Measurements from ENCODE around the gene DNAH14. TPM values are rescaled to one million over a fixed set of nuclear protein-coding genes. Genes with fewer than 3 reads are reported as not detected.
"Not testable (repeated sequence)": the region's sequence is repeated elsewhere in the genome, so short reads cannot be mapped to it uniquely, and the experiment has no call there.

The DNAH14 gene
- total and polyA plus RNA-seq, 2 of the 13 experiments (the other 11 are each of a cell fraction or from before 2014, with no cell fraction given): 4.5 to 27.5 TPM

DNA sequence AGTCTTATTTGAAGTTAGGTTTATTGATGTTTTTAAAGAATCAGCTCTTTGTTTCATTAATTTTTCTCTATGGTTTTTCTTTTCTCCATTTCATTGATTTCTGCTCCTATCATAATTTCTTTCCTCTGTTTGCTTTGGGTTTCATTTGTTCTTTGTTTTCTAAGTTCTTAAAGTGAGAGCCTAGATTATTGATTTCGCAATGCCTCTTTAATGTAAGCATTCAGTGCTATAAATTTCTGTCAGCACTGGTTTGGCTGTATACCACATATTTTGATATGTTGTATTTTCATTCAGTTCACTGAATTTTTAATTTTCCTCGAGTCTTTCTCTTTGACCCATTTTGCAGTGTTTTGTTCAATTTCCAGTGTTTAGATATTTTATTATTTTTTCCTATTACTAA is 68.7 kb downstream of the DNAH14 start:
- H3K27ac ChIP-seq (ENCODE audit: extremely low read length, insufficient read depth, low read length): no peak overlapping the region
- TF ChIP-seq PPARG (CRISPR knock-in tag; conservative IDR thresholded peaks at IDR 0.05) (no peak), HNRNPLL (IDR thresholded peaks at IDR 0.05; ENCODE audit: low read depth, low read length, poor library complexity, severe bottlenecking) (no peak), ARNTL (CRISPR knock-in tag; IDR thresholded peaks at IDR 0.05) (no peak), KLF9 (CRISPR knock-in tag; IDR thresholded peaks at IDR 0.05; ENCODE audit: low read depth) (no peak), ZBTB21 (CRISPR knock-in tag; IDR thresholded peaks at IDR 0.05) (no peak), CEBPB (IDR thresholded peaks at IDR 0.05; ENCODE audit: borderline replicate concordance, low read depth, low read length) (peak; percentile 73)
- H3K79me2 ChIP-seq (ENCODE audit: insufficient read depth, low read length): no peaks in the 10 kb centered on the region
- no peaks in the 10 kb centered on the region for H3K27me3 ChIP-seq (ENCODE audit: control insufficient read depth in 1 of 2, insufficient read depth in 2 of 2, low read length in 2 of 2)
- POLR2A ChIA-PET: no interaction called here
- H3K36me3 ChIP-seq (replicated peaks in 1 of 2; ENCODE audit: control insufficient read depth in 1 of 2, insufficient read depth in 2 of 2, low read length in 2 of 2): no peaks in the 10 kb centered on the region
- H3K9me3 ChIP-seq (ENCODE audit: low read length): peaks cover 5% of the 10 kb centered on the region; the same call in 1 of the 2 replicates
- no peaks in the 10 kb centered on the region for H3K4me1 ChIP-seq (ENCODE audit: insufficient read depth, low read length)
- no peaks in the 10 kb centered on the region for H4K20me1 ChIP-seq (ENCODE audit: insufficient read depth, low read length)
- no peak overlapping the region for H3K4me3 ChIP-seq (replicated peaks in 1 of 3; ENCODE audit: insufficient read depth in 1 of 3, low read depth in 2 of 3, low read length in 3 of 3)
- DNase-seq (ENCODE audit: low spot score): no peak
- ATAC-seq: no peak
- BruUV-seq (replicated peaks): no TSS peak
- in situ Hi-C loops (cut with HindIII; ENCODE audit: extremely low pct_ligation_motif_present, low pct_unique_long_range_greater_than_20kb): no loop called here
- CTCF ChIA-PET (ENCODE audit: low intra/inter-chr PET ratio, low total read pairs): no interaction called here
- FAIRE-seq: no peak
- intact Hi-C loops (cut with micrococcal nuclease; ENCODE audit: unreplicated experiment): no loop called here
- H3K4me2 ChIP-seq (ENCODE audit: low read depth, low read length): no peak overlapping the region
- WGBS (ENCODE audit: low lambda C conversion rate): 92% methylated on average over 2 of the region's 2 CpGs
- no peak overlapping the region for H3K9ac ChIP-seq (ENCODE audit: insufficient read depth, low read depth, low read length)
- H2AFZ ChIP-seq (ENCODE audit: low read length): no peak overlapping the region

DNA sequence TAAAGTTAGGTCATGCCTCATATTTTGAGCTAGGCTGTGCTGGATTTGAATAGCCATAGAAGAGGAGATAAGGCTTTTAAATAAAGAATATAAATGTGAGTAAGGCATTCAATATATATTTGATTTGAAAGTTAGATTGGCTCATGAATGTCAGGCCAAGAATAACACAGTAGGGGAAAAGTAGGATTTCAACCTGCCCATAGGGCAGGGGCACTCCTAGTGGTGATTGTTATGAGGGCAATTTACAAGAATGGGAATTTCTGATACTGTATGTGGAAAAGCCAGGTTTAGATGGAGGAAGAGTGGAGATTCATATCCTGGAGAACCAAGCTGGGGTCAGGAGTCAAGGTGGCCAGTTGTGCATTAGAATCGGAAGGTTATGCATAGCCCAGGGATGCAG is 74.9 kb downstream of the DNAH14 start:
- CTCF ChIA-PET (ENCODE audit: low intra/inter-chr PET ratio, low total read pairs): no interaction called here
- no peak overlapping the region for H3K4me3 ChIP-seq (replicated peaks in 1 of 3; ENCODE audit: insufficient read depth in 1 of 3, low read depth in 2 of 3, low read length in 3 of 3)
- POLR2A ChIA-PET: no interaction called here
- H3K9me3 ChIP-seq (ENCODE audit: low read length): no peaks in the 10 kb centered on the region
- 100% methylated on average over 1 of the region's 1 CpG for WGBS (ENCODE audit: low lambda C conversion rate)
- FAIRE-seq (no peak), ATAC-seq (peak; percentile 74), DNase-seq (ENCODE audit: low spot score) (no peak)
- in situ Hi-C loops (cut with HindIII; ENCODE audit: extremely low pct_ligation_motif_present, low pct_unique_long_range_greater_than_20kb): no loop called here
- no TSS peak for BruUV-seq (replicated peaks)
- no peak for TF ChIP-seq GABPB1 (CRISPR knock-in tag; IDR thresholded peaks at IDR 0.05)
- peak; percentile 40; the same call in 1 of the 2 replicates for TF ChIP-seq STAG1 (CRISPR knock-in tag; IDR thresholded peaks at IDR 0.05)
- H3K9ac ChIP-seq (ENCODE audit: insufficient read depth, low read depth, low read length): no peak overlapping the region
- no peak overlapping the region for H2AFZ ChIP-seq (ENCODE audit: low read length)
- H3K4me2 ChIP-seq (ENCODE audit: low read depth, low read length): no peak overlapping the region
- no peaks in the 10 kb centered on the region for H4K20me1 ChIP-seq (ENCODE audit: insufficient read depth, low read length)
- intact Hi-C loops (cut with micrococcal nuclease; ENCODE audit: unreplicated experiment): no loop called here
- no peaks in the 10 kb centered on the region for H3K79me2 ChIP-seq (ENCODE audit: insufficient read depth, low read length)
- H3K27me3 ChIP-seq (ENCODE audit: control insufficient read depth in 1 of 2, insufficient read depth in 2 of 2, low read length in 2 of 2): no peaks in the 10 kb centered on the region
- H3K36me3 ChIP-seq (replicated peaks in 1 of 2; ENCODE audit: control insufficient read depth in 1 of 2, insufficient read depth in 2 of 2, low read length in 2 of 2): no peaks in the 10 kb centered on the region
- H3K4me1 ChIP-seq (ENCODE audit: insufficient read depth, low read length): no peaks in the 10 kb centered on the region
- no peak overlapping the region for H3K27ac ChIP-seq (ENCODE audit: extremely low read length, insufficient read depth, low read length)

DNA sequence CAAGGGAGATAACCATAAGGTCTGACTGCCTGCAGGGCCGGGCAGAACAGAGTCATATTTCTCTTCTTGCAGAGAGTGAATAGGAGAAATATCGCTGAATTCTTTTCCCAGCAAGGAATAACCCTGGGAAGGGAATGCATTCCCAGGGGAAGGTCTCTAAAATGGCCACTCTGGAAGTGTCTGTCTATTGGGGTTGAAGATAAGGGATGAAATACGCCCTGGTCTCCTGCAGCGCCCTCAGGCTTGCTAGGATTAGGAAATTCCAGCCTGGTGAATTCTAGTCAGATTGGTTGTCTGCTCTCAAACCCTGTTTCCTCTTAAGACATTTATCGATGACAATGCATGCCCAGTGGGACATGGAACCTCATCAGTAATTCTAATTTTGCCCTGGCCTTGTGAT is 76.9 kb downstream of the DNAH14 start:
- DNase-seq (ENCODE audit: low spot score); H3K9me3 ChIP-seq (ENCODE audit: low read length); H2AFZ ChIP-seq (ENCODE audit: low read length); POLR2A ChIA-PET; H3K4me1 ChIP-seq (ENCODE audit: insufficient read depth, low read length); H3K27me3 ChIP-seq (ENCODE audit: control insufficient read depth in 1 of 2, insufficient read depth in 2 of 2, low read length in 2 of 2); intact Hi-C loops (cut with micrococcal nuclease; ENCODE audit: unreplicated experiment); CTCF ChIA-PET (ENCODE audit: low intra/inter-chr PET ratio, low total read pairs); H3K4me3 ChIP-seq (replicated peaks in 1 of 3; ENCODE audit: insufficient read depth in 1 of 3, low read depth in 2 of 3, low read length in 3 of 3); H3K27ac ChIP-seq (ENCODE audit: extremely low read length, insufficient read depth, low read length); H3K79me2 ChIP-seq (ENCODE audit: insufficient read depth, low read length); BruUV-seq (replicated peaks); H4K20me1 ChIP-seq (ENCODE audit: insufficient read depth, low read length); H3K36me3 ChIP-seq (replicated peaks in 1 of 2; ENCODE audit: control insufficient read depth in 1 of 2, insufficient read depth in 2 of 2, low read length in 2 of 2); H3K9ac ChIP-seq (ENCODE audit: insufficient read depth, low read depth, low read length); in situ Hi-C loops (cut with HindIII; ENCODE audit: extremely low pct_ligation_motif_present, low pct_unique_long_range_greater_than_20kb); ATAC-seq; H3K4me2 ChIP-seq (ENCODE audit: low read depth, low read length); FAIRE-seq: not testable (repeated sequence)
- WGBS (ENCODE audit: low lambda C conversion rate): 96% methylated on average over 5 of the region's 5 CpGs

DNA sequence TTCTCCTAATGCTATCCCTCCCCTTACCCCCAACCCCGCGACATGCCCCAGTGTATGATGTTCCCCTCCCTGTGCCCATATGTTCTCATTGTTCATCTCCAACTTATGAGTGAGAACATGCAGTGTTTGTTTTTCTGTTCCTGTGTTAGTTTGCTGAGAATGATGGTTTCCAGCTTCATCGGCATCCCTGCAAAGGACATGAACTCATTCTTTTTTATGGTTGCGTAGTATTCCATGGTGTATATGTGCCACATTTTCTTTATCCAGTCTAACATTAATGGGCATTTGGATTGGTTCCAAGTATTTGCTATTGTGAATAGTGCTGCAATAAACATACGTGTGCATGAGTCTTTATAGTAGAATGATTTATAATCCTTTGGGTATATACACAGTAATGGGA is 78.6 kb downstream of the DNAH14 start:
- not testable (repeated sequence) for ATAC-seq, FAIRE-seq

More for the DNA sequence above, 78.6 kb downstream of the DNAH14 start:
- H3K79me2 ChIP-seq (ENCODE audit: insufficient read depth, low read length); H3K27ac ChIP-seq (ENCODE audit: extremely low read length, insufficient read depth, low read length); intact Hi-C loops (cut with micrococcal nuclease; ENCODE audit: unreplicated experiment); H3K9ac ChIP-seq (ENCODE audit: insufficient read depth, low read depth, low read length); H3K36me3 ChIP-seq (replicated peaks in 1 of 2; ENCODE audit: control insufficient read depth in 1 of 2, insufficient read depth in 2 of 2, low read length in 2 of 2); in situ Hi-C loops (cut with HindIII; ENCODE audit: extremely low pct_ligation_motif_present, low pct_unique_long_range_greater_than_20kb); CTCF ChIA-PET (ENCODE audit: low intra/inter-chr PET ratio, low total read pairs); H3K27me3 ChIP-seq (ENCODE audit: control insufficient read depth in 1 of 2, insufficient read depth in 2 of 2, low read length in 2 of 2); H3K4me1 ChIP-seq (ENCODE audit: insufficient read depth, low read length); H3K9me3 ChIP-seq (ENCODE audit: low read length); BruUV-seq (replicated peaks); H3K4me2 ChIP-seq (ENCODE audit: low read depth, low read length); H2AFZ ChIP-seq (ENCODE audit: low read length); POLR2A ChIA-PET; DNase-seq (ENCODE audit: low spot score); H4K20me1 ChIP-seq (ENCODE audit: insufficient read depth, low read length); H3K4me3 ChIP-seq (replicated peaks in 1 of 3; ENCODE audit: insufficient read depth in 1 of 3, low read depth in 2 of 3, low read length in 3 of 3): not testable (repeated sequence)
- WGBS (ENCODE audit: low lambda C conversion rate): 98% methylated on average over 5 of the region's 5 CpGs
